HL-60 (cell line): Measurements from ENCODE around the gene INTS4.
"Not testable (repeated sequence)": the region's sequence is repeated elsewhere in the genome, so short reads cannot be mapped to it uniquely, and the experiment has no call there.

Experiments used
- DNase-seq, 2 experiments: peaks; one replicate each; pipeline ENCODE4 v3.0.0-alpha.2; 2010 to 2020; ENCODE audit warnings: low read depth in 1 of 2, low spot score in 1 of 2
- H3K27ac ChIP-seq: fragments of 250-450 bp; sonication (Bioruptor Pico); replicated peaks from 2 replicates; pipeline ENCODE4 v1.5.1; 2020; ENCODE audit warnings: mild to moderate bottlenecking, moderate library complexity
- H3K27me3 ChIP-seq: fragments of 250-450 bp; sonication (Bioruptor Pico); 2 replicates; pipeline ENCODE4 v1.5.1; 2021; ENCODE audit warnings: mild to moderate bottlenecking, moderate library complexity; ENCODE audit not compliant: insufficient read depth, poor library complexity, severe bottlenecking
- H3K4me3 ChIP-seq: replicated peaks from 2 replicates; pipeline ENCODE4 v1.5.1; 2011; ENCODE audit warnings: mild to moderate bottlenecking, control low read depth, low read length; ENCODE audit not compliant: insufficient read depth
- CTCF ChIP-seq: IDR thresholded peaks from one replicate; pipeline ENCODE4 v1.5.1; 2011; ENCODE audit warnings: low read length, control low read depth, inconsistent platforms; ENCODE audit not compliant: insufficient read depth
- GABPA ChIP-seq: IDR thresholded peaks from 2 replicates; pipeline ENCODE4 v1.6.1; 2012; ENCODE audit warnings: low read depth
- POLR2AphosphoS5 ChIP-seq: IDR thresholded peaks from 2 replicates; pipeline ENCODE4 v1.6.1; 2012; ENCODE audit warnings: low read depth
- SPI1 ChIP-seq: IDR thresholded peaks from 2 replicates; pipeline ENCODE4 v1.6.1; 2012; ENCODE audit warnings: low read depth, mild to moderate bottlenecking, borderline replicate concordance
- TF ChIP-seq, protein P1 (sequence below): IDR thresholded peaks from 2 replicates; pipeline ENCODE4 v1.6.1; 2012; ENCODE audit warnings: low read depth; ENCODE audit not compliant: insufficient replicate concordance

INTS4 gene

GRCh38 chr11:77993902-77994301 is 566 bp downstream of the INTS4 start:
- DNase-seq: no peak
- TF ChIP-seq GABPA (no peak), POLR2AphosphoS5 (no peak), CTCF (no peak), SPI1 (no peak)
- TF ChIP-seq, protein P1, sequence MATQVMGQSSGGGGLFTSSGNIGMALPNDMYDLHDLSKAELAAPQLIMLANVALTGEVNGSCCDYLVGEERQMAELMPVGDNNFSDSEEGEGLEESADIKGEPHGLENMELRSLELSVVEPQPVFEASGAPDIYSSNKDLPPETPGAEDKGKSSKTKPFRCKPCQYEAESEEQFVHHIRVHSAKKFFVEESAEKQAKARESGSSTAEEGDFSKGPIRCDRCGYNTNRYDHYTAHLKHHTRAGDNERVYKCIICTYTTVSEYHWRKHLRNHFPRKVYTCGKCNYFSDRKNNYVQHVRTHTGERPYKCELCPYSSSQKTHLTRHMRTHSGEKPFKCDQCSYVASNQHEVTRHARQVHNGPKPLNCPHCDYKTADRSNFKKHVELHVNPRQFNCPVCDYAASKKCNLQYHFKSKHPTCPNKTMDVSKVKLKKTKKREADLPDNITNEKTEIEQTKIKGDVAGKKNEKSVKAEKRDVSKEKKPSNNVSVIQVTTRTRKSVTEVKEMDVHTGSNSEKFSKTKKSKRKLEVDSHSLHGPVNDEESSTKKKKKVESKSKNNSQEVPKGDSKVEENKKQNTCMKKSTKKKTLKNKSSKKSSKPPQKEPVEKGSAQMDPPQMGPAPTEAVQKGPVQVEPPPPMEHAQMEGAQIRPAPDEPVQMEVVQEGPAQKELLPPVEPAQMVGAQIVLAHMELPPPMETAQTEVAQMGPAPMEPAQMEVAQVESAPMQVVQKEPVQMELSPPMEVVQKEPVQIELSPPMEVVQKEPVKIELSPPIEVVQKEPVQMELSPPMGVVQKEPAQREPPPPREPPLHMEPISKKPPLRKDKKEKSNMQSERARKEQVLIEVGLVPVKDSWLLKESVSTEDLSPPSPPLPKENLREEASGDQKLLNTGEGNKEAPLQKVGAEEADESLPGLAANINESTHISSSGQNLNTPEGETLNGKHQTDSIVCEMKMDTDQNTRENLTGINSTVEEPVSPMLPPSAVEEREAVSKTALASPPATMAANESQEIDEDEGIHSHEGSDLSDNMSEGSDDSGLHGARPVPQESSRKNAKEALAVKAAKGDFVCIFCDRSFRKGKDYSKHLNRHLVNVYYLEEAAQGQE: no peak
- H3K4me3 ChIP-seq: peak overlapping the region; percentile 93
- peak overlapping the region; percentile 69 for H3K27ac ChIP-seq
- H3K27me3 ChIP-seq: no peaks in the 10 kb centered on the region

DNA sequence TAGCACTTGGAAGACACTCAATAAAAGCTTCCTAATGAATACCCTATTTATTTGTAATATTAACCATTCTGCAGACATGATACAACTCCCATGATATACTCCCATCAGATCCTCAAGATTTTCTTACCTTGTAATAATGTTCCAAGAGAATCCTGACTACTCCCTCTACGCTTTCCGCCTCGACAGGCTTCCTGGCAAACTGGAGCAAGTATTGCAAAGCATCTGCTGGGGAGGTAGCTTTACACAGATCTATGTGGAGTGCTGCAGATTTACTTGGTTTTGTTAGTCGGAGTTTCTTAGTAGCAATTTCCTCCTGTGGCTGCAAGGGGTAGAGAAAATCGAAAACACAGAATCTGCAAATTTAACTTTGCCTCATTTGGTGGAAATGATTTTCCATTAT is 3.5 kb downstream of the INTS4 start:
- TF ChIP-seq SPI1 (no peak), GABPA (no peak), POLR2AphosphoS5 (no peak), CTCF (no peak)
- TF ChIP-seq, protein P1: no peak
- Histone ChIP-seq H3K27ac (no peak overlapping the region), H3K4me3 (no peak overlapping the region), H3K27me3 (no peaks in the 10 kb centered on the region)
- DNase-seq: no peak

GRCh38 chr11:77986456-77986855 is 8.0 kb downstream of the INTS4 start:
- not testable (repeated sequence) for H3K27ac ChIP-seq, DNase-seq, H3K27me3 ChIP-seq, H3K4me3 ChIP-seq

GRCh38 chr11:77981346-77981947 is 13.0 kb downstream of the INTS4 start:
- H3K27ac ChIP-seq: no peak overlapping the region
- H3K4me3 ChIP-seq: no peak overlapping the region
- TF ChIP-seq POLR2AphosphoS5: no peak
- TF ChIP-seq SPI1: no peak
- TF ChIP-seq GABPA: no peak
- TF ChIP-seq CTCF: no peak
- TF ChIP-seq, protein P1: no peak
- DNase-seq: no peak
- no peaks in the 10 kb centered on the region for H3K27me3 ChIP-seq
